Fibroblast of villous mesenchyme (primary cell): ENCODE measurements around the gene TMEM232. TPM values are rescaled to one million over a fixed set of nuclear protein-coding genes. Genes with fewer than 3 reads are reported as not detected.

ENCODE experiments used
- DNase-seq: peaks from one replicate; pipeline ENCODE4 v3.0.0-alpha.2; 2010; ENCODE audit warnings: low read depth
- H3K4me3 ChIP-seq: 2 replicates; pipeline ENCODE4 v1.5.1; 2011; ENCODE audit warnings: low read depth, mild to moderate bottlenecking, low read length
- CTCF ChIP-seq: IDR thresholded peaks from 2 replicates; pipeline ENCODE4 v1.5.1; 2012; ENCODE audit warnings: low read depth, mild to moderate bottlenecking, low read length; ENCODE audit not compliant: insufficient read depth
- total RNA-seq: library from RNA; depleted of rRNA; stranded (reverse); fragments of >200 nt; gene quantifications from 2 replicates; pipeline ENCODE4 v1.2.3, GENCODE V29; 2012

The TMEM232 gene
- total RNA-seq, 1 donor = 1.3 TPM

- no peak for DNase-seq
- H3K4me3 ChIP-seq = no peak overlapping the region
- TF ChIP-seq CTCF = no peak
Measured at GRCh38 chr5:110630350-110630749, 96.1 kb downstream of the TMEM232 start.

GRCh38 chr5:110625376-110625999 is 101.0 kb downstream of the TMEM232 start:
- H3K4me3 ChIP-seq = no peak overlapping the region
- DNase-seq = peak; percentile 52
- peak; percentile 38 for TF ChIP-seq CTCF

GRCh38 chr5:110623874-110624273 is 102.6 kb downstream of the TMEM232 start:
- H3K4me3 ChIP-seq = no peak overlapping the region
- no peak for TF ChIP-seq CTCF
- DNase-seq = no peak

GRCh38 chr5:110618941-110619340 is 107.5 kb downstream of the TMEM232 start:
- TF ChIP-seq CTCF = no peak

GRCh38 chr5:110616009-110616408 is 110.5 kb downstream of the TMEM232 start:
- no peak for DNase-seq
- no peak for TF ChIP-seq CTCF
- no peak overlapping the region for H3K4me3 ChIP-seq

More at GRCh38 chr5:110618941-110619340, 107.5 kb downstream of the TMEM232 start:
- no peak for DNase-seq
- no peak overlapping the region for H3K4me3 ChIP-seq

GRCh38 chr5:110612794-110613247 is 113.7 kb downstream of the TMEM232 start:
- no peak for DNase-seq
- no peak for TF ChIP-seq CTCF

GRCh38 chr5:110611817-110612216 is 114.7 kb downstream of the TMEM232 start:
- no peak for DNase-seq
- TF ChIP-seq CTCF = no peak
- no peak overlapping the region for H3K4me3 ChIP-seq

More at GRCh38 chr5:110612794-110613247, 113.7 kb downstream of the TMEM232 start:
- H3K4me3 ChIP-seq = no peak overlapping the region
